HepG2 (cell line): ENCODE measurements around the gene FAHD1. TPM values are rescaled to one million over a fixed set of nuclear protein-coding genes. Genes with fewer than 3 reads are reported as not detected.

Experiments
- BCL6 ChIP-seq: IDR thresholded peaks from 2 replicates; pipeline ENCODE4 v1.6.1; 2016; ENCODE audit warnings: missing genetic modification reagents, missing compliant biosample characterization
- GLI4 ChIP-seq: sonication (generic); formaldehyde crosslinking; IDR thresholded peaks from 2 replicates; pipeline ENCODE4 v1.5.1; 2020; ENCODE audit warnings: missing genetic modification reagents, mild to moderate bottlenecking, moderate library complexity, borderline replicate concordance
- MTF1 ChIP-seq: sonication (generic); formaldehyde crosslinking; IDR thresholded peaks from 2 replicates; pipeline ENCODE4 v1.5.0; 2020; ENCODE audit warnings: missing genetic modification reagents
- PHB2 ChIP-seq: fragments of 450-650 bp; IDR thresholded peaks from 2 replicates; pipeline ENCODE4 v1.6.1; 2018; ENCODE audit not compliant: partially characterized antibody
- POLR2AphosphoS2 ChIP-seq: IDR thresholded peaks from 2 replicates; pipeline ENCODE4 v1.6.1; 2011; ENCODE audit warnings: low read depth, low read length, improper control_type of control experiment
- PPARG ChIP-seq: conservative IDR thresholded peaks from 2 replicates; pipeline ENCODE4 v1.6.1; 2016; ENCODE audit warnings: missing biosample characterization, missing genetic modification reagents
- PRDM15 ChIP-seq: sonication (generic); formaldehyde crosslinking; IDR thresholded peaks from 2 replicates; pipeline ENCODE4 v1.4.0; 2020; ENCODE audit warnings: missing genetic modification reagents
- SATB2 ChIP-seq: sonication (generic); formaldehyde crosslinking; IDR thresholded peaks from 2 replicates; pipeline ENCODE4 v1.5.0; 2020; ENCODE audit warnings: missing genetic modification reagents
- SOX13 ChIP-seq, 3 experiments: fragments of 450-650 bp in 1 of 3; sonication (generic) in 1 of 3; formaldehyde crosslinking in 1 of 3; IDR thresholded peaks in 2 of 3; conservative IDR thresholded peaks in 1 of 3; 2 replicates each; pipeline versions ENCODE4 v1.5.0 to v1.6.1; 2016 to 2020; ENCODE audit warnings: antibody characterized with exemption in 1 of 3, mild to moderate bottlenecking in 1 of 3, missing compliant biosample characterization in 1 of 3, missing genetic modification reagents in 1 of 3, moderate library complexity in 1 of 3
- SRSF1 ChIP-seq: fragments of 200-400 bp; formaldehyde crosslinking; optimal IDR thresholded peaks from 2 replicates; pipeline ENCODE3; 2017; ENCODE audit warnings: mild to moderate bottlenecking, low read depth, low read length, moderate library complexity
- STAT5B ChIP-seq: sonication (generic); formaldehyde crosslinking; IDR thresholded peaks from 2 replicates; pipeline ENCODE4 v1.4.0; 2020; ENCODE audit warnings: missing genetic modification reagents
- ZBTB38 ChIP-seq: sonication (generic); formaldehyde crosslinking; IDR thresholded peaks from 2 replicates; pipeline ENCODE4 v1.5.1; 2020; ENCODE audit warnings: mild to moderate bottlenecking, missing genetic modification reagents
- ZIK1 ChIP-seq: sonication (generic); formaldehyde crosslinking; IDR thresholded peaks from 2 replicates; pipeline ENCODE4 v1.5.0; 2020; ENCODE audit warnings: mild to moderate bottlenecking, low read depth, missing genetic modification reagents, borderline replicate concordance
- ZNF441 ChIP-seq: sonication (generic); formaldehyde crosslinking; IDR thresholded peaks from 2 replicates; pipeline ENCODE4 v1.7.0; 2021; ENCODE audit warnings: missing genetic modification reagents, borderline replicate concordance
- ZNF574 ChIP-seq: sonication (generic); formaldehyde crosslinking; IDR thresholded peaks from 2 replicates; pipeline ENCODE4 v1.4.0; 2020; ENCODE audit warnings: missing genetic modification reagents
- ZNF747 ChIP-seq: sonication (generic); formaldehyde crosslinking; IDR thresholded peaks from 2 replicates; pipeline ENCODE4 v1.8.1; 2023; ENCODE audit warnings: missing genetic modification reagents, mild to moderate bottlenecking, borderline replicate concordance
- ZSCAN9 ChIP-seq: IDR thresholded peaks from 2 replicates; pipeline ENCODE4 v1.6.1; 2016; ENCODE audit warnings: borderline replicate concordance
- polyA plus RNA-seq, 8 experiments: library from polyadenylated mRNA; depleted of rRNA in 3 of 8; stranded (reverse) in 7 of 8; unstranded in 1 of 8; fragments of >200 nt; fragmentation: Illumina TruSeq in 4 of 8; extraction: Trizol in 4 of 8; gene quantifications; 2 replicates each; pipeline versions ENCODE4 v1.2.1 to v1.2.3, GENCODE V29; 2011 to 2016; ENCODE audit warnings: low read depth in 4 of 8, missing spikeins in 1 of 8, mixed read lengths in 1 of 8; ENCODE audit not compliant: insufficient read depth in 1 of 8
- total RNA-seq, 5 experiments: library from RNA; depleted of rRNA; stranded (reverse); fragments of >200 nt; fragmentation: Illumina TruSeq; extraction: Trizol; gene quantifications; 2 replicates each; pipeline ENCODE4 v1.2.3, GENCODE V29; 2016; ENCODE audit warnings: low read depth in 1 of 5
- TF ChIP-seq, protein P1 (sequence below): sonication (generic); formaldehyde crosslinking; IDR thresholded peaks from 2 replicates; pipeline ENCODE4 v1.5.0; 2020; ENCODE audit warnings: missing genetic modification reagents
- TF ChIP-seq, protein P2 (sequence below): sonication (generic); formaldehyde crosslinking; conservative IDR thresholded peaks from 2 replicates; pipeline ENCODE4 v1.8.0; 2022; ENCODE audit warnings: low read depth, missing genetic modification reagents

FAHD1 gene
- total and polyA plus RNA-seq, 2 of the 13 experiments (the other 11 are each of a cell fraction or from before 2014, with no cell fraction given) = 39.0 to 45.3 TPM

GRCh38 chr16:1826691-1827573 is at the start of gene FAHD1, which contains the start of gene HAGH (continued):
- TF ChIP-seq PRDM15 (CRISPR knock-in tag) (no peak), ZNF574 (CRISPR knock-in tag) (peak; percentile 88), ZIK1 (CRISPR knock-in tag) (peak; percentile 94), STAT5B (CRISPR knock-in tag) (no peak), SRSF1 (peak; percentile 30), ZBTB38 (peak; percentile 92; the same call in 1 of the 2 replicates), ZNF747 (CRISPR knock-in tag) (peak; percentile 94), GLI4 (CRISPR knock-in tag) (no peak; the same call in 1 of the 2 replicates), ZSCAN9 (CRISPR knock-in tag) (peak; percentile 81; the same call in 1 of the 2 replicates), SOX13 (IDR thresholded peaks at IDR 0.05) (no peak), SOX13 (CRISPR knock-in tag; conservative IDR thresholded peaks at IDR 0.05 in 1 of 2, IDR thresholded peaks at IDR 0.05 in 1 of 2) (peak in 1 of 2 experiments; percentile 65; a peak in 1 of 4 replicates), PHB2 (no peak), POLR2AphosphoS2 (no peak), MTF1 (CRISPR knock-in tag) (no peak), ZNF441 (CRISPR knock-in tag) (peak; percentile 77; the same call in 1 of the 2 replicates), PPARG (0 out of 2 replicates have a peak, but pooled peaks have one; percentile 10), BCL6 (peak; percentile 49), SATB2 (no peak)
- TF ChIP-seq, protein P1, sequence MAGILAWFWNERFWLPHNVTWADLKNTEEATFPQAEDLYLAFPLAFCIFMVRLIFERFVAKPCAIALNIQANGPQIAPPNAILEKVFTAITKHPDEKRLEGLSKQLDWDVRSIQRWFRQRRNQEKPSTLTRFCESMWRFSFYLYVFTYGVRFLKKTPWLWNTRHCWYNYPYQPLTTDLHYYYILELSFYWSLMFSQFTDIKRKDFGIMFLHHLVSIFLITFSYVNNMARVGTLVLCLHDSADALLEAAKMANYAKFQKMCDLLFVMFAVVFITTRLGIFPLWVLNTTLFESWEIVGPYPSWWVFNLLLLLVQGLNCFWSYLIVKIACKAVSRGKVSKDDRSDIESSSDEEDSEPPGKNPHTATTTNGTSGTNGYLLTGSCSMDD (CRISPR knock-in tag) = no peak
- TF ChIP-seq, protein P2, sequence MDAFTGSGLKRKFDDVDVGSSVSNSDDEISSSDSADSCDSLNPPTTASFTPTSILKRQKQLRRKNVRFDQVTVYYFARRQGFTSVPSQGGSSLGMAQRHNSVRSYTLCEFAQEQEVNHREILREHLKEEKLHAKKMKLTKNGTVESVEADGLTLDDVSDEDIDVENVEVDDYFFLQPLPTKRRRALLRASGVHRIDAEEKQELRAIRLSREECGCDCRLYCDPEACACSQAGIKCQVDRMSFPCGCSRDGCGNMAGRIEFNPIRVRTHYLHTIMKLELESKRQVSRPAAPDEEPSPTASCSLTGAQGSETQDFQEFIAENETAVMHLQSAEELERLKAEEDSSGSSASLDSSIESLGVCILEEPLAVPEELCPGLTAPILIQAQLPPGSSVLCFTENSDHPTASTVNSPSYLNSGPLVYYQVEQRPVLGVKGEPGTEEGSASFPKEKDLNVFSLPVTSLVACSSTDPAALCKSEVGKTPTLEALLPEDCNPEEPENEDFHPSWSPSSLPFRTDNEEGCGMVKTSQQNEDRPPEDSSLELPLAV = 0 out of 2 replicates have a peak, but pooled peaks have one; percentile 38
